Body of pancreas (tissue), 4 donors: ENCODE measurements around the gene DGLUCY. TPM values are rescaled to one million over a fixed set of nuclear protein-coding genes. Genes with fewer than 3 reads are reported as not detected.

Experiments
- ATAC-seq: fragments of 150-250 bp; one replicate; pipeline ENCODE4 v1.9.1; 2016
- DNase-seq, 4 donors: peaks; one replicate each; pipeline ENCODE4 v3.0.0-alpha.2; 2019
- H3K27ac ChIP-seq, 4 donors: fragments of 200-600 bp; sonication (generic); 1 replicate in 3 of 4; 2 replicates in 1 of 4; pipeline versions ENCODE4 v1.5.1 to v1.6.1; 2016 to 2019; ENCODE audit warnings: mild to moderate bottlenecking in 1 of 4, mixed read lengths in 1 of 4, moderate library complexity in 1 of 4
- H3K27me3 ChIP-seq, 2 donors: fragments of 200-600 bp; sonication (generic); one replicate each; pipeline ENCODE4 v1.6.0; 2016; ENCODE audit warnings: mild to moderate bottlenecking in 1 of 2
- H3K36me3 ChIP-seq, 2 donors: fragments of 200-600 bp; sonication (generic); replicated peaks in 1 of 2; 2 replicates each; pipeline ENCODE4 v1.5.1; 2016; ENCODE audit warnings: low read depth in 2 of 2; ENCODE audit not compliant: insufficient read depth in 1 of 2
- H3K4me1 ChIP-seq: fragments of 200-600 bp; sonication (generic); one replicate; pipeline ENCODE4 v1.6.0; 2016
- H3K4me3 ChIP-seq, 2 donors: fragments of 200-600 bp; sonication (generic); 1 replicate in 1 of 2; 2 replicates in 1 of 2; pipeline ENCODE4 v1.5.1; 2016 to 2019
- H3K9me3 ChIP-seq, 3 donors: fragments of 200-600 bp; sonication (generic); 1 replicate in 2 of 3; 2 replicates in 1 of 3; pipeline ENCODE4 v1.5.1; 2016
- CTCF ChIP-seq, 7 experiments: fragments of 450-650 bp in 4 of 7; fragments of 200-600 bp in 3 of 7; sonication (generic) in 3 of 7; IDR thresholded peaks; one replicate each; pipeline ENCODE4 v1.5.1; 2016 to 2019; ENCODE audit warnings: antibody characterized with exemption in 7 of 7
- POLR2A ChIP-seq, 3 donors: fragments of 450-650 bp; IDR thresholded peaks; one replicate each; pipeline ENCODE4 v1.6.1; 2016; ENCODE audit warnings: antibody characterized with exemption in 3 of 3, mild to moderate bottlenecking in 2 of 3
- WGBS, 2 donors: methylation state at CpG; one replicate each; pipeline ENCODE4 v1.1.5; 2017; 5-methylcytosine and 5-hydroxymethylcytosine counted together
- intact Hi-C: fragments of 100-400 bp; cut with DNase I; formaldehyde crosslinking; loops from one replicate; pipeline ENCODE4 v1.15.1; 2023
- total RNA-seq, 2 donors: library from RNA; depleted of rRNA; stranded (reverse); fragments of >200 nt; gene quantifications; one replicate each; pipeline ENCODE4 v1.1.0, GENCODE V29; 2016

DGLUCY gene
- total RNA-seq, 2 donors from 2014 or later, result 30.9 to 77.8 TPM

DNA sequence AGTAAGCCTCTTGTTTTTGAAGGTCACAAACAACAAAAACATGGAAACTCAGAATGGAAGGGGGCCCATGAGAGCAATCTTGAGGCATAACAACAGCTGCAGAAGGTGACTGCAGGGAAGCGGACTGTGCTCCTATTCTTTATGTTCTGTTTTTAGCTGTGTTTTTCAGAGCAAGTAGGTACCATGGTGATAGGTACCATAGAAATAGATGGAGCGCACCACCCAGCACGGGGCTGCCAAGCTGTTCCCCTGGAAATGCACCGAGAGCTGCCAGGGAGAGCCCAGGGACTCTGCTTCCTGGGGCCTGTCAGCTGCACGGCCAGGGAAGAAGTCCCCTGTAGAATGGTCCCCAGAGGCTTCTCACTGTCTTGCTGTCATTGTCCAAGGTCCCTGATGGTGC, 32.8 kb downstream of the DGLUCY start:
- 95% methylated on average over 5 of the region's 5 CpGs for WGBS, 2 donors
- Histone ChIP-seq H3K4me1 (peaks cover 34% of the 10 kb centered on the region), H3K4me3 (no peak overlapping the region), H3K27me3 (no peaks in the 10 kb centered on the region), H3K27ac (no peak overlapping the region), H3K36me3 (no peaks in the 10 kb centered on the region), H3K9me3 (no peaks in the 10 kb centered on the region)
- TF ChIP-seq POLR2A (IDR thresholded peaks at IDR 0.05) (no peak), CTCF (IDR thresholded peaks at IDR 0.05) (no peak)
- DNase-seq (no peak), ATAC-seq (no peak)
- intact Hi-C loops, result no loop called here

GRCh38 chr14:91149462-91149861, 35.6 kb downstream of the DGLUCY start:
- Histone ChIP-seq H3K36me3 (no peaks in the 10 kb centered on the region), H3K27ac (peak overlapping the region; percentile 32 to 65 (median 52)), H3K27me3 (no peaks in the 10 kb centered on the region), H3K4me3 (no peak overlapping the region), H3K4me1 (peaks cover 20% of the 10 kb centered on the region), H3K9me3 (no peaks in the 10 kb centered on the region)
- DNase-seq, result peak; percentile 53 to 80 (median 66)
- intact Hi-C loops, result no loop called here
- 5 to 6% methylated on average over 5 to 6 of the region's 6 CpGs for WGBS, 2 donors
- no peak for TF ChIP-seq CTCF (IDR thresholded peaks at IDR 0.05)
- no peak for TF ChIP-seq POLR2A (IDR thresholded peaks at IDR 0.05)
- ATAC-seq, result peak; percentile 90

- no peaks in the 10 kb centered on the region for H3K9me3 ChIP-seq
- H3K4me3 ChIP-seq, result no peak overlapping the region
- H3K27me3 ChIP-seq, result no peaks in the 10 kb centered on the region
- no peak overlapping the region for H3K27ac ChIP-seq
- DNase-seq (no peak), ATAC-seq (no peak)
- TF ChIP-seq POLR2A (IDR thresholded peaks at IDR 0.05), result no peak
- TF ChIP-seq CTCF (IDR thresholded peaks at IDR 0.05), result no peak
- intact Hi-C loops, result no loop called here
- peaks cover 41% of the 10 kb centered on the region for H3K4me1 ChIP-seq
- H3K36me3 ChIP-seq, result no peaks in the 10 kb centered on the region
- 54 to 82% methylated on average over 2 of the region's 2 CpGs for WGBS, 2 donors
Observed at GRCh38 chr14:91152499-91152898, 38.6 kb downstream of the DGLUCY start.

GRCh38 chr14:91153360-91153759, 39.5 kb downstream of the DGLUCY start:
- no peaks in the 10 kb centered on the region for H3K9me3 ChIP-seq
- TF ChIP-seq CTCF (IDR thresholded peaks at IDR 0.05) (no peak), POLR2A (IDR thresholded peaks at IDR 0.05) (no peak)
- H3K36me3 ChIP-seq, result peaks cover 0 to 2% of the 10 kb centered on the region in 2 donors
- intact Hi-C loops, result no loop called here
- 89 to 91% methylated on average over 7 to 9 of the region's 9 CpGs for WGBS, 2 donors
- DNase-seq (no peak), ATAC-seq (no peak)
- peaks cover 49% of the 10 kb centered on the region for H3K4me1 ChIP-seq
- no peaks in the 10 kb centered on the region for H3K27me3 ChIP-seq
- no peak overlapping the region for H3K27ac ChIP-seq
- no peak overlapping the region for H3K4me3 ChIP-seq

DNA sequence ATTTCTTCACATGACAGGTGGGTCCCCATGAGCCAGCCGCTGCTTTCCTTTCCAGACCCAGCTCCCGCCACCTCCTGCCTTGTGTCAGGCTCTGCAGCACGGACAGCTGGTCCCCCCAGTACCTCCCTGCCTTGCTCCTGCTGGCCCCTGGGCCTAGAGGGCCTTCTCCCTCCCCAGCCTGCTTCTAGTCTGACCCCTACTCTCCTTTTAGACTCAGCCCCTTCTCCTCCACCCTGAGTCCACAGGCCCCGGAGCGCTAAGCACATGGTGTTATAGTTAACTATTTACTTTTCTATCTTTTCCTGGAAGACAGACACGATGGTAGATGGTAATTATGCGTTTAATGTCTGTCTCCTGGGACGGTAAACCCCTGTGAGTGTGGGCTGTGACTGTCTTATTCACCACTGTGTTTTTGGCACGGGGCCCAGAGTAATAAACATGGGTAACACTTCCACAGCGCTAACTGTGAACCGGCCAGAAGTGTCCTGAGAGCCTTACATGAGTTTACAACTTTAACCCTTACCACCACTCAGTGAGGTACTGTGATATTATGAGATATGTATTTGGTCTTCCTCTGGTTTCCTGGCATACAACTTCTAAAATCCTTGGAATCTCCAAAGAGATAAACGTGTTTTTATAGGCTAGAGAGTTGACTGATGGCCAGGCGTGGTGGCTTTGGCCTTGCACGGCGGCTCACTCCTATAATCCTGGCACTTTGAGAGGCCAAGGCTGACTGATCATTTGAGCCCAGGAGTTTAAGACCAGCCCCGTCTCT, 41.2 kb downstream of the DGLUCY start:
- Histone ChIP-seq H3K27ac (peak overlapping the region in 1 of 4 donors; percentile 8), H3K9me3 (no peaks in the 10 kb centered on the region), H3K36me3 (peaks cover 0 to 4% of the 10 kb centered on the region in 2 donors), H3K4me1 (peaks cover 50% of the 10 kb centered on the region), H3K27me3 (no peaks in the 10 kb centered on the region), H3K4me3 (no peak overlapping the region)
- ATAC-seq (peak; percentile 47), DNase-seq (peak; percentile 53 to 80 (median 72))
- no peak for TF ChIP-seq POLR2A (IDR thresholded peaks at IDR 0.05)
- TF ChIP-seq CTCF (IDR thresholded peaks at IDR 0.05), result no peak
- 31 to 34% methylated on average over 16 of the region's 16 CpGs for WGBS, 2 donors
- intact Hi-C loops, result no loop called here
